GM19438 (cell line): ENCODE data around the gene NECAB3.
"Not testable (repeated sequence)": the region's sequence is repeated elsewhere in the genome, so short reads cannot be mapped to it uniquely, and the experiment has no call there.

ENCODE experiments used
- ATAC-seq: cut with Tn5 transposase; IDR thresholded peaks from one replicate; pipeline ENCODE4 v1.9.1; 2021; ENCODE audit warnings: low read depth; ENCODE audit not compliant: unreplicated experiment

Gene NECAB3

DNA sequence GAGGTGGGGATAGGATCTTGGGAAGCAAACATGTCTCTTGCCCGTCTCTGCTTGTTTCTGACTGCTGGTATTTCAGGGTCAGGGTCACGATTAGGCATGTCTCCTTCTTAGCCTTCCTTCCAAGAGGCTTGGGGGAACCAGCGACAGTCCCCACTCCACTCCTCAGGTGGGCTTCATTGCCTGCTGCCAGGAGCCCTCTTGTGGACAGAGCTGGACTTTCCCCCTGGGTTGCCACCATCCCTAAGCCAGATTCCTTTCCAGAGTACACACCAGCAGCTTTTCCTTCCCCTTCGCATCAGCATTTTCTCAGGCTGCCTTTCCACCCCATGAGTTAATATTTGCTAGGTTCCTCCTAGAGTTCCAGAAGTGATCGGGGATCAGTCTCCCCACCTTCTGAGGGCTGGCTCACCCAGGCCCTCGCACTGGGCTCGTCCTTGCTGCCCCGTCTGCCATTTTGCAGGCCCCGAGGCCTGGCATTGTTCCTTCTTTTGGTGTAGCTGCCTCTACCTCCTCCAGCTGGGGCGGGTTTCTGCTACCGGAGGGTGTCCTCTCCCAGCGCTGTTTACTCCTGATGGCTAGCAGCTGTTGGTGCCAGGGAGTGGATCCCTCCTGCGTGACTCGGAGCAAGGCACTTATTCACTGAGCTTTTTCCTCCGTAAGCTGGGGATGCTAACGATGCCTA is 20.9 kb downstream of the NECAB3 start:
- no peak for ATAC-seq

DNA sequence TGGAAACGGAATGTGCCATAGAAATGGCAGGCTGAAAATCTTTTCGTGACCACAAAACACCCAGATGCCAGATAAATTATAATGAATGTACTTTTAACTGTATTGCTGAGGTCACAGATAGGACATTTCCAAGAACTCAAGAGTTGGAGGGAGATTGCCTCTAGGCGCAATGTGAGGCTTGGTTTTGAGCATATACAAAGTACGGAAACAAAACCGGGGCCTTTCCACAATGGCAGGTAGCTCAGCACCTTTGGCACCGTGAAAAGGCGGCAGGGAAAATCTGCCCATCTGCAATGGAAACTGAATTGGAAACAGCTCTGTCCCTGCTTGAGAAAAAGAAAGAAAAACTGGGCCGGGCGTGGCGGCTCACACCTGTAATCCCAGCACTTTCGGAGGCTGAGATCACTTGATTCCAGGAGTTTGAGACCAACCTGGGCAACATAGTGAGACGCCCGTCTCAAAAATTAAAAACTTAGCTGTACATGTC is 22.6 kb downstream of the NECAB3 start:
- no peak for ATAC-seq

DNA sequence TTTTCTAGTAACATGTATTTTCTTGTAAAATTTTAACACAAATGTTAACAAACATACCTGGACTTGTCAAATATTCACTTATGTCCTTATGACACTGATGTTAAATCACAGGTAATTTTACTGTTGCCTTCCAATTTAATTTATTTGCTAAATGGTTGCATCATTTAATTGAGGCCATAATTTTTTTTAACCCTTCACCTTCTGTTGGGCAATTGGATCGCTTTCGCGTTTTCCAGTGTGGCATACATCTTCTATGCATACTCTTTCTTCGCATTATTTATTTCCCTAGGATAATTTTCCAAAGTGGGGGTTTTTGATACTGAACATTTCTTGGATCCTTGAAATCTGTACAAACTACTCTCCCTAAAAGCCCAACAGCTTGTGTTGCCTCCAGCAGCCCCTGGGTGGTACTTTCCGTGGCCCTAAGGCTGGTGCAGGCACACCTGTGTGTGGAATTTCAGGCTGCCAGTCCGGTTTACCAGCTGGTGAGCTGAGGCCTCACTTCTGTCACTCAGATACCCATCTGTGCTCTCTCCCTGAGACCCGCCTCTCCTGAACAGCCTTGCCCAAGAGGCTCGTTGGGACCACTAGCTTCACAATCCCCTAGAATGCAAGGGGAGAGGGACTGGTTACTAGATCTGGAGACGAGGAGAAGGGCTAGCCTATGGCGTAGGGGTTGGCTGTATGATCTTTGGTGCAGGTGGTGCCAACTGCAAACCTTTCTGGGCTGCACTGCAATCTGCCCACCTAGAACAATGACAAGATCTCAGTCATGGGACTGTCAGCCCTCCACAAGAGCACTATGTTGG is 23.3 kb downstream of the NECAB3 start:
- ATAC-seq: no peak

DNA sequence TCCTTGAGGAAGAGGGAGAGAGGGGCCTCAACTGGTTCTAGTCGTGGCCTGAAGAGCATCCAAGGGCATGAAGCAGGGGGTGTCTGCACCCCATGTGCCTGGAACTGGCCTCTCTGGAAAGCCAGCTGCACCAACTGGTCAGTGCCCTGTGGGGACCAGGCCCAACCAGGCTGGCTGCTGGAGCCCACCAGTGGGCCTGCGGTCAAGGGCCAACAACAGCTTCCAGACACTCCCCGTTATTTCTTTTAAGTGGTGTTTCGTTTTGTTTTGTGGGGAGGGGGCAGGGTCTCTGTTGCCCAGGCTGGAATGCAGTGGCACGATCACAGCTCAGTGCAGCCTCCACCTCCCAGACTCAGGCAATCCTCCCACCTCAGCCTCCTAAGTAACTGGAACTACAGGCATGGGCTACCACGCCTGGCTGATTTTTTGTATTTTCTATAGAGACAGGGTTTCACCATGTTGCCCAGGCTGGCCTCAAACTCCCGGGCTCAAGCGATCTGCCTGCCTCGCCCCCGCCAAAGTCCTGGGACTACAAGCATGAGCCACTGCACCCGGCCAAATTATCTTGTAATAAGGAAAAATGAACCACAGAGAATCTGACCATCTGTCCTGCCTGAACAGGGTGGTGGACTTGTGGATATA is 24.0 kb downstream of the NECAB3 start:
- no peak for ATAC-seq

DNA sequence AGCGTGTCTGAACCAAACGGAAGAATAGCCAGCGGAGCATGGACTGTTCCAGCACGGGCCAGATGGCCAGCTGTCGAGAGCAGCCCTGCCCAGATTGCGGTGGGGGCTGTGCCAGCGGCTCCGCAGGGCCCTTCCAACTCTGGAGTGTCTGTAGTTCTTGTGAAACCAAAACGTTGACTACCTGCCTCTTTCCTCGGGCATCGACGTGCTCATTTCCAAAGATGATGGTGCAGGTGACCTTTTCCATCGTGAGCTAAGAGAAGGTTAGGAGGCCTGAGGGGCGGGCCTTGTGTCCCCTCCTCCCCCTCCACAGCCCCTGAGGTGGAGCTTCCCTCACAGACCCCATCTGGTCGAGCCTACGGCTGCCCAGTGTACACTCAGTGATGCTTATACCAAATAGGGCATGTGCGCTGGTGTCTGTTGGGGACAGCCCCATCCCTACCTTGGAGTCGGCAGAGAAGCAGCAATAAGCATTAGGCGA is 25.0 kb downstream of the NECAB3 start:
- no peak for ATAC-seq

DNA sequence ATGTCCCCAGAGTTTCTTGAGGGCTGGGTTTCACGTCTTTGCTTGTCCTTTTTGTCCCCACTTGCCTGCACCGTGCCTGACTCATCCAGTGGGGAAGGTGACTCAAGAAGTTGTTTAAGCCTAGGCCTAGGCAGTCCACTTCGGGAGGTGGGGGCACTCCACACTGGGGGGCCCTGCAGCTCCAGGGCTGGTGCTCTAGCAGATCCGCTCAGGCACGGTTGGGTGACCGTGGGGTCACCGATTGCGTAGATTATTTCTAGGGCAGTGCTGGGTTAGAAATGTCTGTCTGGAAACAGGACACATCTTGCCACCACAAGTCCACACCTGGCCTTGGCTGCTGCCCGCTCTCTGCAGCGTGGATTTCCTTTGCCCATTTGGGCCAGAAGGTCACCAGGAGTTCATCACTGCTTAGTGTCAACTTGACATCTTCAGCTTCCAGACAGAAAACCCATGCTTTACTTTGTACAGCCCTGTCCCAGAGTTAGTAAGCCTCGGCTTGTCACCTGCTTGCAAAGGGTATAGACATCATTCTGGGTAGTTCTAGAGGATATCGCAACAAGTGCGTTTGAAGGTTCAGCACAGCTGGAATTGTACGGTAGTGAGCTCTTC is 25.7 kb downstream of the NECAB3 start:
- no peak for ATAC-seq

DNA sequence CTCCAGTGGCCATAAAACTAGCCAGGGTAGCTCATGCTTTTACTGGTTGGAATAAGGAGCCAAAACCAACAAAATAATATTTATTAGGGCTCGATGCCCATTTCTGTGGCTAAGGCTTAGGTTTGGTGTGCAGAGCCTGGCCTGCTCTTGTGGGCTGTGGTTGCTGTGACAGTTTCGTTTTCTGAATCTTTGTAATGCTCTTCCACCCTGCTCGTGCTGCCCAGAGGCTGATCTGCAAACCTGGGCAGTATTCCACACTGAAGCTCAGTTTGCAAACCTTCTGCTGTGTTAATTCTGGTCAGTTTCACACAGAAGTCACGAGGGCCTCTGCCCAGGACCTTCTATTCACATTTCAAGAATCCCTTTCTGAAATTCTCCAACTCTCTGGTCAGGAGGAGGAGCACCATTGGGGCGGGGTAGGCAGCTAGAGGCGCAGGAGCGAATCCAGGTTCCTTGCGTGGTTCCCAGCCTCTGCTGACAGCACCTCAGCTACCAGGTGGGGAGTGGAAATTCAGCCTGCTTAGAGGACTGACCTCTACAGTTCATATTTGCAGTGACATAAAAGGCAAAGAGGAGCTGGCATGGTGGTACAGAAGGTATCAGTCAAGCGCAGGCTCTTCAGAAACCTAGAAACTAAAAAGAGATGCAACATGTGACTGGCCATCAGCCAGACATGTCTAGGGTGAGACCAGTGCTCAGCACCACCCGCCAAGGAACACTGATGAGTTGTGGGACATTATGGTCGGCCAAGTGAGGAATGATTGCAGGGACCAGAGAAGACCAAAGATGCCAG is 26.4 kb downstream of the NECAB3 start:
- peak; percentile 78 for ATAC-seq

DNA sequence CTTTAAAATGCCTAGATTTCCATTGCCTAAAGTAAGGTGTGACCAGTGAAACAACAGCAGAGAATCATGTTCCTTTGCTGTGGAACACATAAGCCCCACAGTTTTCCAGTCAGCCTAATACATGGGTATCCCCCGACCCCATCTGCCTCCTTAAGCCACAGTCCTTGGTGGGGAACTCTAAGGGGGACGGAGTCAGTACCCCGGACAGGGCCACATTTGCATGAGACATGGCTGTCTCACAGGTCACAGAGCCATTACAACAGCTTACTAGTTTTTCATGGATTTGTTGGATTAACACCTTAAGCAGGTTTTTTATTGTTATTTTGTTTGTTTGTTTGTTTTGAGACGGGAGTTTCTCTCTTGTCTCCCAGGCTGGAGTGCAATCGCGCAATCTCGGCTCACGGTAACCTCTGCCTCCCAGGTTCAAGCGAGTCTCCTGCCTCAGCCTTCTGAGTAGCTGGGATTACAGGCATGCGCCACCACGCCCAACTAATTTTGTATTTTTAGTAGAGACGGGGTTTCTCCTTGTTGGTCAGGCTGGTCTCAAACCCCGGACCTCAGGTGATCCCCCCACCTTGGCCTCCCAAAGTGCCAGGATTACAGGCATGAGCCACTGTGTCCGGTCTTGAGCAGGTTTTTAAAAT is 27.1 kb downstream of the NECAB3 start:
- ATAC-seq: peak; percentile 13

DNA sequence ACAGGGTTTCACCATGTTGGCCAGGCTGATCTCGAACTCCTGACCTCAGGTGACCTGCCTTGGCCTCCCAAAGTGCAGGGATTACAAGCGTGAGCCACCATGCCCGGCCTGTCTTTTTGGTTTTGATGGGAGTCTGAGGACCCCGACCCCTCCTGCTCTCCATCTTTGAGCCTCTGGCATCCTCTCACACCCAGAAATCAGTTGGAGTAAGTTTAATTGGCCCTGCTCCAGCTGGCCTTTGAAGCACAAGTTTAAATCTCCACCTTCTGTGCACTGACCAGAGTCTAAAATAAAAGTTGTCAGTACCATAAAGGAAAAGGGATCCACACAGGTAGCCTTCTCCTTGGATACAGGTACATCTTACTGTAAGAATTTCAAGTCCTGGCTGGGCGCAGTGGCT is 28.0 kb downstream of the NECAB3 start:
- ATAC-seq: no peak

DNA sequence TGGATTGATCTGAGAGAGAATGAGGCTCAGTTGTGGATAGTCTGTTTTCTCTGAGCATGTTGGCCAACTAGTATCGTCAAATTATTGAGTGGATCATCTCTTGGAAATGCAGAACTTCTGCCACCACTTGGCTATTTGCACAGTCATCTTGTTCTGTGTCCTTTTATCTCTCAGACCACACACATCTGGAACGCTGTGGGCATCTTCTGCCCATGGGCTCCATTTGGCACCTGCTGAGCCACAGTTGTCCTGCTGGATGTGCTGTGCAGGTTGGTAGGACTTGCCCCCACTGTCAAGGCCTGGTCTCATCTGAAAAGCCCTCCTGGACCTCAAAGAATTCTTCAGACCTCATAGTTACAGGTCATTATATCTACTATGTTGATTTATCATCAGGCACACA is 28.8 kb downstream of the NECAB3 start:
- ATAC-seq: no peak

DNA sequence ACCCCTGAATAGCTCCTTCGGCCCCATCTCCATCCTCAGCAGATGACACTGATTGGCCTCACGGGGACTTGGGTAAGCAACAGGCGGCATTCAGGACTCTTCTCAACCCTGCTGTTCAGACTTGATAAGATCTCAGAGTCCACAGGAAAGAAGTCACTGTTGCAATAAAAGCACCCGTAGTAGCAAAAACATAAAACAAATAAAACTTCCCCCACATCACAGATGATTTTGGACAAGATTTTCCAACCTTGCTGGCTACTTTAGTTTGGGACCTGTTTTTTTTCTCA is 29.2 kb downstream of the NECAB3 start:
- no peak for ATAC-seq

DNA sequence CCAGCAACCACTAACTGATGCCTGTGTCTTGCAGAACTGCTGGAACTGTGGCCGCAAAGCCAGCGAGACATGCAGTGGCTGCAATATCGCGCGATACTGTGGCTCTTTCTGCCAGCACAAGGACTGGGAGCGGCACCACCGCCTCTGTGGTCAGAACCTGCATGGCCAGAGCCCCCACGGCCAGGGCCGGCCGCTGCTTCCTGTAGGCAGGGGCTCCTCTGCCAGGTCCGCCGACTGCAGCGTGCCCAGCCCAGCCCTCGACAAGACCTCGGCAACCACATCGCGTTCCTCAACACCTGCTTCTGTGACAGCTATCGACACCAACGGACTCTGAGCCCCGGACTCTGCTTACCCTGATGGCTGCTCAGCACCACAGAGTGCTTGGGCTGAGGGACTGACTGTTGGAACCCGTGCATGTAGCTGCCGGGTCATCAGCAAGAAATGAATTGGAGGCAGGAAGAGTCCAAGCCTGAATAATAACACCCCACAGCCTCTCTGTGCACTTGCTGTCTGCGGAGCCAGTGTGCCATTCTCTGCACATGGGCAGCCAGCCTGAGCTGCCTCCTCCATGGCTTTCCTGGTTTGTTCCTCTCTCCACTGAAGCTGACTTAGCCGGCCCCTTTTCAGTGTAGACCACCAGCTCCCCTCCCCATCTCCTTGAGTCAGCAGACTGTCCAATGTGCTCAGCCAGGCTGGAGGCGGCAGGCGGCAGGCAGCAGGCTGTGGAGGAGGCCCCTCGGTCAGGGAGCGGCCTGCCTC is 29.7 kb downstream of the NECAB3 start:
- no peak for ATAC-seq

DNA sequence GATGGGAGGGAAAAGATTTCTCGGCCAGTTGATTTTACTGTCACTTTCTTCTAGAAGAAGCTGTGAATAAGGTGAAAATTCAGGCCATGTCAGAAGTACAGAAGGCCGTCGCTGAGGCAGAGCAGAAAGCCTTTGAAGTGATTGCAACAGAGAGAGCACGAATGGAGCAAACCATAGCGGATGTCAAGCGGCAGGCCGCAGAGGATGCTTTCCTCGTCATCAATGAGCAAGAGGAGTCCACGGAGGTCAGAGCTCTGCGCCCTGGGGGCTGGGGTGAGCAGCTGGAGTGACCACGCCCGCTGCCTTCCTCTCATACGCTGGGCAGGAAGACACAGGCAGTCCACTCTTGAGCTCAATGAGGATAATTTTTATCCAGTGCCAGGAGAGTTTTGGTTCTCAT is 33.9 kb downstream of the NECAB3 start:
- no peak for ATAC-seq

DNA sequence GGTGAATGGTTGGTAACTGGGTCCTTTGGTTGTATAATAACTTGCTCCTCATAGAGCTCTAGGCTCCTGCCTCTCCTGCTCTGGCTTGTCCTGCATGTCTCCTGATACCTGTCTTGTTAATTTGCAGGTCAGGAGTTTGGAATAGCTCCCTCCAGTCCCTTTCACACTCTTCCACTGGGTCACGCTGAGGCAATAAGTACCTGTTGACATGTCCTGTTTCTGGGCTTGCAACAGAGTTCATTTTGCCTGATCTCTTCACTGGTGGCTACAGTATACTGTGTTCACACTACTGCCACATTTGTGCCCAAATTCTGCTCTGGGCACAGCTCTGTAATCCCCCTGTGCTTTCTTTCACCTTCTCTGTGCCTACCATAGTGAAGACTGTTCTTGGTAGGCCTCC is 37.5 kb downstream of the NECAB3 start:
- no peak for ATAC-seq

DNA sequence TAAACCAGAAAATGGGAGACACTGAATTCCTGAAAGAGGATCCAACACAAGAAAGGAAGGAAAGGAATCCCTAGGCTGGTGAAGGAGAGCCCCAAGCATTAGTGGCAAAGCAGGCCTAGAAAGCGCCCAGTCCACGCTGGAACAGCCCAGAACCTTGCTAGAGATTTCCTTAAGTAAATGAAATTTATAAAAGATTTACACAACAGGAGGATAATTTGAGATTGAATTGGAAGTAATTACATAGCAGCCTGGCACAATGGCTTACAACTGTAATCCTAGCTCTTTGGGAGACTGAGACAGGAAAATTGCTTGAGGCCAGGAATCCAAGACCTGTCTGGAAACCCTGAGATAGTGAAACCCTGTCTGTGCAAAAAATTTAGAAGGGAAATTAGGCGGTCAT is 38.9 kb downstream of the NECAB3 start:
- no peak for ATAC-seq

DNA sequence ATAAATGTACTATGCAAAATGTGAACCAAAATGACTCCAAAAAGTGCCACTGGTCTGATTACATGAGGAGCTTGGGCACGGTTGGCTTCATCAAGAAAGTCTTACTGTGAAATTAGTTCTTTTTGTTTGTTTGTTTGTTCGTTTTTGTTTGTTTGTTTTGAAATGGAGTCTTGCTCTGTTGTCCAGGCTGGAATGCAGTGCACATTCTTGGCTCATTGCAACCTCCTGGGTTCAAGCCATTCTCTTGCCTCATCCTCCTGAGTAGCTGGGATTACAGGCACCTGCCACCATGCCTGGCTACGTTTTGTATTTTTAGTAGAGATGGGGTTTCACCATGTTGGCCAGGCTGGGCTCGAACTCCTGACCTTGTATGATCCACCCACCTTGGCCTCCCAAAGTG is 42.3 kb downstream of the NECAB3 start:
- ATAC-seq: not testable (repeated sequence)

DNA sequence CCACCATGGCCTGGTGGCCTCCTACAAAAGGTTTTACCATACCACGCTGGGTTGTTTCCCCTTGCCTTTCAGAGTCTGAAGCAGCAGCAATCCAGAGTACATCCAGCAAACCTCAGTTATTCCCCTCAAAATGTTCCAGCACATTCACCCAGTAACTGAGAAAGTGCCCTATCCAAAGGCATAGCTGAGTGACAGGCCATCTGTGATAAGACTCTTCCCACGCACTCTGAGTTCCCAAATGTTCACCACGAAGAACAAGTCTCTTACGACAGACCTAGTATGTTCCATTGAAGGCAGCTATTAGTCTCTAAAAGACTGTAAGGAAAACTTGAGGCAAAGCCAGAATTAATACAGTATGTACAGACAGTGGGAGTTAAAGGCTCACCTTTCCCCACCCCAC is 43.7 kb downstream of the NECAB3 start:
- no peak for ATAC-seq

DNA sequence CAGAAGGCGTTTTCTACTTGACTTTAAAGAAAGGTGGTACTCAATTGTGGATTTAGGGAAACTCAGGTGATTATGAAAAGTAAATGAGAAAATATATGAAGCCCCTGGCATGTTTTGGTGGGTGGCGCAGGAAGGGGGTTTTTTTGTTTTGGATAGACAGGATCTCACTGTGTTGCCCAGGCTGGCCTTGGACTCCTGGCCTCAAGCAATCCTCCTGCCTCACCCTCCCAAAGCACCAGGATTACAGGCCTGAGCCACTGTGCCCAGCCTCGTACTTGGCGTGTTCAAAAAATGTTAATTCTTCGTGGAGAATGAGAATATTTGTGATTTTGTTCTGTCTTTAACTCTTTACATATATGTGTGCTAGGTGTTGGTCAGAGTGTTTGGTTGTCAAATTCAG is 44.2 kb downstream of the NECAB3 start:
- no peak for ATAC-seq

DNA sequence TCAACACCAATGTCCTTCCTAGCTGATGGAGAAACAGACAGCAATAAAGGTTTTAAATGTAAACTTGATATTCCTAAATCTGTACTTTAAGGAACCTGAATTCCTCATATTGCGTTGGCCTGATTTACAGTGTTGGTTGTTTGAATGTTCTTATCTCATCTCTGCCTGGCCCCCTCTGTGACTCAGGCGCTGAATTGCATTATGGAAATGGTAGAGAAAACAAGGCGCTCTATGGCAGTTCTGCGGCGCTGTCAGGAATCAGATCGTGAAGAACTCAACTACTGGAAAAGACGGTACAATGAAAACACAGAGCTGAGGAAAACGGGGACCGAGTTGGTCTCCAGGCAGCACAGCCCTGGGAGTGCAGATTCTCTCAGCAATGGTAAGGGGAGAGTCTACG is 44.7 kb downstream of the NECAB3 start:
- ATAC-seq: no peak
